HG02678 (cell line): ENCODE results near the gene DND1.
"Not testable (repeated sequence)": the region's sequence is repeated elsewhere in the genome, so short reads cannot be mapped to it uniquely, and the experiment has no call there.

Source experiments
- ATAC-seq: cut with Tn5 transposase; IDR thresholded peaks from one replicate; pipeline ENCODE4 v1.9.1; 2021; ENCODE audit warnings: mild to moderate bottlenecking, moderate library complexity; ENCODE audit not compliant: unreplicated experiment

The DND1 gene

DNA sequence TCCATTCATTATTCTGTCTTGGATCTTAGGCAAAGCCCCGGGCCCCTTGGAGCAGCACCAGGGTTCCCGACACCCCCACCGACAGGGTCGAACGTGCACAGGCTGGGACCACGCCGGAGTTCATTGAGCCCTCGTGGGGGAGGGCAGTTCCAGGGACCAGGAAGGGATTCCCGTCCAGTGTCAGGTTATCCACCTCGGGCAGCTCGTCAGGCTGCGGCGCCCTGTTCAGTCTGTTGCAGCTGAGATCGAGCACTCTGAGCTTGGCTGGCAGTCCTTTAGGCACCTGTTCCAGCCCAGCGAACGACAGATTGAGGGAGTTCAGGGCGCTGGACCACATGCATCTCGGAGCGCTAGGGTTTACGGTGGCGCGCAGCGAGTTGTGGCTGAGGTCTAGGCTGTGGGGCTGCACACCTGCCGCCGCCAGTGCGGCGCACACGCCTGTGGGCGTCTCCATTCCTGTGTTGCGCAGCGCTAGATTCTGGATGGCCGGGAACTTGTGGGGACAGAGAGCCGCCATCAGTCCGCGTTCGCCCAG lies 41.5 kb downstream of the DND1 start:
- peak; percentile 50 for ATAC-seq

DNA sequence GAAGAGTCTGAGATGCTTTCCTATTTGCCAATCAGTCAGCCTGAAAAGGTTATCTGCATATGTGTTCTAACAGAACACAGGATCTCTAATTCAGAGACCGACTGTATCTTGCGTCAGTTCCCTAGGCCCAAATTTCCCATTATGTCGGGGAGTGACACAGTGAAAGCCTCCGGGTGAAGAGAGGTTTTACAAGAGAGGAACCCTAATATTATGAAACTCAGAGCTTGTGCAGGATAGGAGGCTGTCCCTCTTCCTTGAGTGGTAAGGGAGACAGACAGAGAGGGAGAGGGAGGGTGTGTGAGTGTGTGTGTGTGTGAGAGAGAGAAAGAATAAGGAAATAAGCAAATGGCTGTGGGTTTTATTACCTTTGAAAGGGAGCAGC lies 42.3 kb downstream of the DND1 start:
- no peak for ATAC-seq

DNA sequence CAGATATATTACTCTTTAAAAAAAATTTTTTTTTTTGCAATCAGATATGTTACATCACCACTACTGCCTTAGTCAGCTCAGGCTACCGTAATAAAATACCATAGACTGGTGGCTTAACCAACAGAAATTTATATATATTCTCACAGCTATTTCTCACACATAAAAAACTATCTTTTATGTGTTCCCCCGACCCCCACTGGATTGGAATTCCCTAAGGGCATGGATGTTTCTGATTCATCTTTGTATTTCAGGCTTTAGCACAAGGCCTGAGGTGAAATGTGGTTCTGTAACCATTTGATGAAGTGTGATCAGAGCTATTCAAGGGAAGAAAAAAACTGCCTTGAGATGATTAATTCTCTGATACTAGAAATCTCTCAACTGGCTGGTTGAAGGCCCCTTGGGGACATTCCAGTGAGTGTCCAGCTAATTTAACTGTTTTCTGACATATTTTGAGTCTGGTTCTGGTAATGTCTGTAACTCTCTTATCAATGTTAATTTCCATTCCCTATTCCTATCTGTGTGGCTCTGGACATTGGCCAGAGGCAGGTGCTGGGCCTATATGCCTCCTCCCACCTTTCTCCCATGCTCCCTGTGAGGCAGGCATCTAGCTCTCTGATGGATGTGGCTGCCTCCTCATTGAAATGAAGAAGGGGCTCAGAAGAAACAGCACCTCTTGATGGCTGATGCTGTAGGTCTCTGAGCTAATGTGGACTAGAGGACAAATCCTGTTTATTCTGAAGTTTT lies 42.9 kb downstream of the DND1 start:
- no peak for ATAC-seq

DNA sequence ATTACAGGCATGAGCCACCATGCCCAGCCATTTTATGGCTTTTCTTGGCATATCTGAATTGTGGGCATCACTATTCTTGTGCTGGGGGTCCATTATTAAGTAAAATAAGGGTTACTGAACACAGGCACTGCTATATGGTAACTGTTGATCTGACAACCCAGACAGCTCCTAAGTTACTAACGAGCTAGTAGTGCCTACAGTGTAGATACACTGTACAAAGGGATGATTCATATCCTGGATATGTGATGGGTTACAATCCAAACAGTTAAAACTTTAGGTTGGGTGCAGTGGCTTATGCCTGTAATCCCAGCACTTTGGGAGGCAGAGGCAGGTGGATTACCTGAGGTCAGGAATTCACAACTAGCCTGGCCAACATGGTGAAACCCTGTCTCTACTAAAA lies 44.7 kb downstream of the DND1 start:
- ATAC-seq, result no peak

DNA sequence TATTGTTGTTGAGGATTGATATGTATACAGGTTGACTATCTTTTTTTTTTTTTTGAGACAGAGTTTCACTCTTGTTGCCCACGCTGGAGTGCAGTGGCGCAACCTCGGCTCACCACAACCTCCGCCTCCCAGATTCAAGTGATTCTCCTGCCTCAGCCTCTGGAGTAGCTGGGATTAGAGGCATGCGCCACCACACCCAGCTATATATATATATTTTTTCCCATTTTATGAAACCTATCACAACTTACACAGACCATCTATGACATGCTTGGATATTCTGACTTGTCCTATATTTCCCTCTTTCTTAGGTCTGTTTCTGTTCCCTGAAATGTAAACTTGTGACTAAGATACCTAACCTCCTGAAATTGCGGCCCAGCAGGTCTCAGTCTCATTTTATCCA lies 45.4 kb downstream of the DND1 start:
- ATAC-seq, result no peak

DNA sequence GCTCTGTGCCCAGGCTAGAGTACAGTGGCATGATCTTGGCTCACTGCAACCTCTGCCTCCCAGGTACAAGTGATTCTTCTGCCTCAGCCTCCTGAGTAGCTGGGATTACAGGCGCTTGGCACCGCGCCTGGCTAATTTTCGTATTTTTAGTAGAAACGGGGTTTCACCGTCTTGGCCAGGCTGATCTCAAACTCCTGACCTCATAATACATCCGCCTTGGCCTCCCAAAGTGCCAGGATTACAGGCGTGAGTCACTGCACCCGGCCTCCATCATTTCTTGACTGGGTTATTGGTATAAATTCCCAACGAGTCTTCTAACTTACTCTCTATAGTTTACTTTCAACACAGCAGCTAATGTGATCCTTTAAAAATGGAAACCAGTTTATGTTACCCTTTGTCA lies 48.5 kb downstream of the DND1 start:
- not testable (repeated sequence) for ATAC-seq

DNA sequence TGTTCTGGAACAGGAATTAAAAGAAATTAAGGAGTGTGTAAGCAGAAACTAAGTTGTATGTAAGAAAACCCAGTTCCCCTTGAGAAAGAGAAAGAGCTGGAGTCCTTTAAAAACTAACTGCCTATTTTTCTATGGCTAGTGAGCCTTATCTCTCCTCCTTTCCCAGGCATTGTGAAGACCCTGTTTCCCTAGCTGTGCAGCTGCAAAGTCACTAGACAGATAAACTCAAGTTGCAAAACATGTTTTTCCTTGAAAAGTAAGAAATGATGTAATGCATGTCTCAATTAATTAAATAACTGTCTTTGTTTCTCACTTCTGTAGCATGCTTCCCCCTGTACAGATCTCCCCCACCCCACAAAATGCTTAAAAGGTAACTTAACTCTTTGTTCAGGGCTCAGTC lies 50.3 kb downstream of the DND1 start:
- not testable (repeated sequence) for ATAC-seq

DNA sequence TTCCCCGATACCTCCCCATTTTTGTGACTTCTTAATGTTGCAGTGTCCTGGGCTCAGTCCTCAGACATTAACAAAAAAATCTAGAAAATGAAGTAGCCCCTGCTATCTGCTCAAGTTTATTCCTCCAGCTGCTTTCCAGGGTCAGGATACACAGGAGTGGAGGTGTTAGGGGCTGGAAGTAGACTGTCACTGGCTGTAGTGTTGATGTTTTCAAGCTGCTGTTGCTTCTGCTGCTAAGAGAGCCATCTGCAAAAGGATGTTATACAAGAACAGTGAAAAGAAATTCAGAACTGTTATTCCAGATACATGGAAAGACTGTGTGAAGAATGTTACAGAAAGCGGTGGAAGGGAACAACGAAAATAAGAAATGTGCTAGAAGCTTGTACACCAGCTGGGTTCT lies 51.1 kb downstream of the DND1 start:
- ATAC-seq, result no peak
